ENCODE data around the gene NOTCH1.

NOTCH1 gene

GRCh38 chr9:136465500-136466154, 80.2 kb downstream of the NOTCH1 start:
- ChIA-PET CTCF (interaction anchor here (0.6 to 1.0 kb wide), 2 partner anchors 25 to 425 kb away, joined by 3 to 6 read pairs; no protein-coding TSS in a partner anchor), POLR2A (no interaction called here)
- peaks cover 21 to 96% of the 10 kb centered on the region in 2 experiments for H3K36me3 ChIP-seq (ENCODE audit: control insufficient read depth in 2 of 2, insufficient read depth in 1 of 2, low read length in 2 of 2)
- H3K4me1 ChIP-seq (ENCODE audit: control insufficient read depth, insufficient read depth, low read length) = no peaks in the 10 kb centered on the region
- H3K27ac ChIP-seq (ENCODE audit: extremely low read depth, low read depth, low read length) = no peak overlapping the region
- H3K9me3 ChIP-seq (ENCODE audit: control insufficient read depth, insufficient read depth, low read depth, low read length) = no peaks in the 10 kb centered on the region
- TF ChIP-seq ZNF518A (tag by site-specific recombination; conservative IDR thresholded peaks at IDR 0.05; ENCODE audit: low read depth) (no peak), ZNF544 (tag by site-specific recombination; IDR thresholded peaks at IDR 0.05) (no peak), MEIS1 (CRISPR knock-in tag; IDR thresholded peaks at IDR 0.05; ENCODE audit: borderline replicate concordance) (no peak), ZNF354C (tag by site-specific recombination; IDR thresholded peaks at IDR 0.05; ENCODE audit: borderline replicate concordance, low read depth) (no peak), ZNF530 (tag by site-specific recombination; IDR thresholded peaks at IDR 0.05; ENCODE audit: low read depth) (no peak), ZBTB26 (tag by site-specific recombination; optimal IDR thresholded peaks at IDR 0.05) (no peak), SP2 (tag by site-specific recombination; IDR thresholded peaks at IDR 0.05) (no peak), MYNN (tag by site-specific recombination; IDR thresholded peaks at IDR 0.05; ENCODE audit: borderline replicate concordance) (no peak), ZNF121 (tag by site-specific recombination; IDR thresholded peaks at IDR 0.05) (no peak), ZNF514 (tag by site-specific recombination; IDR thresholded peaks at IDR 0.05) (no peak), ZNF513 (tag by site-specific recombination; IDR thresholded peaks at IDR 0.05) (no peak), ZSCAN16 (tag by site-specific recombination; IDR thresholded peaks at IDR 0.05) (no peak), ZBTB49 (tag by site-specific recombination; IDR thresholded peaks at IDR 0.05; ENCODE audit: low read depth) (no peak), ZNF558 (tag by site-specific recombination; IDR thresholded peaks at IDR 0.05) (no peak), ZNF37A (tag by site-specific recombination; IDR thresholded peaks at IDR 0.05) (no peak), ZNF239 (tag by site-specific recombination; IDR thresholded peaks at IDR 0.05) (no peak)
- H3K4me3 ChIP-seq (ENCODE audit: low read depth, low read length) = no peak overlapping the region
